ENCODE measurements around the gene CNOT8. TPM values are rescaled to one million over a fixed set of nuclear protein-coding genes. Genes with fewer than 3 reads are reported as not detected.

Gene CNOT8
- total and polyA plus RNA-seq, 2 of the 4 experiments (the other 2 are of a cell fraction) = 41.4 to 49.1 TPM

GRCh38 chr5:154830219-154830595, 28.2 kb upstream of the CNOT8 start:
- dilution Hi-C loops (cut with HindIII; ENCODE audit: low sequenced_read_pairs, unreplicated experiment) = no loop called here

More at GRCh38 chr5:154830219-154830595, 28.2 kb upstream of the CNOT8 start:
- Histone ChIP-seq H2AFZ (replicated peaks; ENCODE audit: low read length, poor library complexity) (no peak overlapping the region), H3K18ac (ENCODE audit: low read depth, low read length) (no peak overlapping the region), H3K23ac (ENCODE audit: low read depth, low read length) (no peak overlapping the region), H3K9me1 (ENCODE audit: insufficient read depth, low read length) (peaks cover 10% of the 10 kb centered on the region), H3K9me3 (ENCODE audit: control insufficient read depth, insufficient read depth, low read length) (no peaks in the 10 kb centered on the region), H3K27ac (ENCODE audit: insufficient read depth, low read length) (no peak overlapping the region), H3K4me3 (ENCODE audit: insufficient read depth, low read depth, low read length) (no peak overlapping the region), H3K9ac (ENCODE audit: low read depth, low read length) (no peak overlapping the region), H2AK9ac (replicated peaks; ENCODE audit: low read depth, low read length, poor library complexity) (peak overlapping the region; percentile 20), H3K27me3 (ENCODE audit: control insufficient read depth, insufficient read depth, low read length) (no peaks in the 10 kb centered on the region), H4K8ac (ENCODE audit: low read depth in 2 of 2, low read length in 2 of 2) (no peak overlapping the region), H3K14ac (replicated peaks; ENCODE audit: low read depth, low read length) (no peak overlapping the region), H2BK5ac (ENCODE audit: low read depth, low read length, poor library complexity, severe bottlenecking) (no peak overlapping the region), H4K91ac (ENCODE audit: insufficient read depth, low read depth, low read length) (no peak overlapping the region), H2BK15ac (ENCODE audit: low read depth, low read length) (no peak overlapping the region), H2BK120ac (ENCODE audit: low read depth, low read length) (no peak overlapping the region), H3K36me3 (ENCODE audit: control insufficient read depth, insufficient read depth, low read length) (peaks cover 30% of the 10 kb centered on the region; the same call in 1 of the 2 replicates), H4K20me1 (ENCODE audit: insufficient read depth, low read length) (peaks cover 7% of the 10 kb centered on the region; the same call in 1 of the 2 replicates), H4K5ac (ENCODE audit: low read depth, low read length) (no peak overlapping the region), H2AK5ac (ENCODE audit: low read depth, low read length) (no peak overlapping the region), H3K79me1 (ENCODE audit: low read depth in 1 of 2, low read length in 2 of 2) (peaks cover 0 to 3% of the 10 kb centered on the region in 2 experiments; a peak in 1 of 4 replicates), H3K4me1 (ENCODE audit: control insufficient read depth, insufficient read depth, low read length) (peaks cover 2% of the 10 kb centered on the region), H2BK20ac (ENCODE audit: low read depth, low read length) (no peak overlapping the region), H3K4me2 (ENCODE audit: low read depth, low read length) (no peak overlapping the region), H3K4ac (ENCODE audit: low read depth, low read length) (no peak overlapping the region), H3K56ac (ENCODE audit: extremely low read depth, insufficient read depth, low read length) (no peak overlapping the region)
- POLR2A ChIA-PET (ENCODE audit: unreplicated experiment) = interaction anchor here (0.6 kb wide), 1 partner anchor 123 kb away, joined by 6 read pairs; no protein-coding TSS in a partner anchor
- no TSS peak for BruUV-seq (replicated peaks)
- CTCF ChIA-PET = no interaction called here
- intact Hi-C loops (cut with micrococcal nuclease) = no loop called here
- 100% methylated on average over 2 of the region's 7 CpGs; no CpG with 5 or more reads in 1 of the 2 experiments for WGBS, 2 experiments (ENCODE audit: extremely low coverage in 2 of 2, insufficient read length in 1 of 2)
- in situ Hi-C loops (cut with MboI; ENCODE audit: low sequenced_read_pairs) = no loop called here
- TF ChIP-seq USF2 (IDR thresholded peaks at IDR 0.05; ENCODE audit: low read depth, low read length) (no peak), ELK1 (IDR thresholded peaks at IDR 0.05; ENCODE audit: borderline replicate concordance, low read depth, low read length) (no peak), RAD21 (IDR thresholded peaks at IDR 0.05; ENCODE audit: low read length) (no peak), CEBPB (IDR thresholded peaks at IDR 0.05; ENCODE audit: low read depth, low read length) (no peak), MAZ (IDR thresholded peaks at IDR 0.05; ENCODE audit: borderline replicate concordance, low read depth, low read length) (no peak), POLR2A (IDR thresholded peaks at IDR 0.05; ENCODE audit: low read depth, low read length) (no peak), NFE2L2 (IDR thresholded peaks at IDR 0.05; ENCODE audit: low read depth, low read length) (no peak), RCOR1 (IDR thresholded peaks at IDR 0.05; ENCODE audit: insufficient replicate concordance, low read length) (no peak), CTCF (conservative IDR thresholded peaks at IDR 0.05; ENCODE audit: low read depth, low read length) (no peak), MAFK (IDR thresholded peaks at IDR 0.05; ENCODE audit: low read depth, low read length) (no peak), RFX5 (IDR thresholded peaks at IDR 0.05; ENCODE audit: low read depth, low read length) (no peak), BHLHE40 (IDR thresholded peaks at IDR 0.05; ENCODE audit: low read depth, low read length) (no peak), FOS (IDR thresholded peaks at IDR 0.05; ENCODE audit: low read depth, low read length) (no peak), SMC3 (IDR thresholded peaks at IDR 0.05; ENCODE audit: low read depth, low read length) (no peak), CHD1 (IDR thresholded peaks at IDR 0.05; ENCODE audit: low read depth, low read length) (no peak), MXI1 (IDR thresholded peaks at IDR 0.05; ENCODE audit: borderline replicate concordance, low read depth, low read length) (no peak)
- DNase-seq (no peak), ATAC-seq (ENCODE audit: low read depth) (no peak)

All from IMR-90 (cell line).